SK-N-SH (cell line): ENCODE data around the gene MAGEA12. TPM values are rescaled to one million over a fixed set of nuclear protein-coding genes. Genes with fewer than 3 reads are reported as not detected.
"Not testable (repeated sequence)": the region's sequence is repeated elsewhere in the genome, so short reads cannot be mapped to it uniquely, and the experiment has no call there.

ENCODE experiments used
- CTCF ChIA-PET: fragments of 300-600, 350-600 bp; formaldehyde crosslinking; extraction: SDS; loops from one replicate; lab custom pipeline; 2021; lab: Yijun Ruan, JAX
- POLR2A ChIA-PET: fragments of 350-600 bp; sonication (Branson Sonifier 250); formaldehyde crosslinking; extraction: SDS; loops from one replicate; lab custom pipeline; 2020; ENCODE audit warnings: antibody characterized with exemption, inconsistent platforms; lab: Yijun Ruan, JAX
- DNase-seq: peaks from one replicate; pipeline ENCODE4 v3.0.0; 2012
- H2AFZ ChIP-seq: fragments of 200-600 bp; sonication (generic); 2 replicates; pipeline ENCODE4 v1.8.1; 2016; ENCODE audit warnings: antibody characterized with exemption, mild to moderate bottlenecking, low read depth
- H3F3A ChIP-seq: fragments of 200-600 bp; sonication (generic); replicated peaks from 2 replicates; pipeline ENCODE3; 2016; ENCODE audit warnings: antibody characterized with exemption, mild to moderate bottlenecking; ENCODE audit not compliant: insufficient read depth
- H3K27ac ChIP-seq, 2 experiments: fragments of 200-500 bp in 1 of 2; fragments of 200-600 bp in 1 of 2; sonication (Bioruptor generic) in 1 of 2; sonication (generic), shearing (Covaris generic) in 1 of 2; 2 replicates each; pipeline versions ENCODE4 v1.5.1 to v1.6.1; 2014 to 2016; ENCODE audit warnings: low read depth in 2 of 2, inconsistent platforms in 1 of 2, low read length in 1 of 2, mild to moderate bottlenecking in 1 of 2, mixed read lengths in 1 of 2
- H3K27me3 ChIP-seq: fragments of 200-600 bp; sonication (generic), shearing (Covaris generic); 2 replicates; pipeline ENCODE4 v1.6.1; 2016; ENCODE audit warnings: mixed run types; ENCODE audit not compliant: insufficient read depth
- H3K36me3 ChIP-seq, 2 experiments: fragments of 200-500 bp in 1 of 2; fragments of 200-600 bp in 1 of 2; sonication (Bioruptor generic) in 1 of 2; sonication (generic) in 1 of 2; replicated peaks in 1 of 2; 2 replicates each; pipeline versions ENCODE3 to v1.5.1; 2014 to 2016; ENCODE audit warnings: low read length in 1 of 2, mild to moderate bottlenecking in 1 of 2; ENCODE audit not compliant: insufficient read depth in 2 of 2, control insufficient read depth in 1 of 2
- H3K4me1 ChIP-seq, 2 experiments: fragments of 200-500 bp in 1 of 2; fragments of 200-600 bp in 1 of 2; sonication (Bioruptor generic) in 1 of 2; sonication (generic), shearing (Covaris generic) in 1 of 2; 2 replicates each; pipeline versions ENCODE4 v1.5.1 to v1.6.1; 2014 to 2016; ENCODE audit warnings: low read depth in 1 of 2, low read length in 1 of 2, mixed run types in 1 of 2; ENCODE audit not compliant: insufficient read depth in 2 of 2, control insufficient read depth in 1 of 2
- H3K4me2 ChIP-seq: fragments of 200-600 bp; sonication (generic), shearing (Covaris generic); 2 replicates; pipeline ENCODE4 v1.6.1; 2017; ENCODE audit warnings: mixed run types
- H3K4me3 ChIP-seq, 2 experiments: fragments of 200-500 bp in 1 of 2; fragments of 200-600 bp in 1 of 2; sonication (Bioruptor generic) in 1 of 2; sonication (generic), shearing (Covaris generic) in 1 of 2; 2 replicates each; pipeline versions ENCODE4 v1.5.1 to v1.8.1; 2014 to 2016; ENCODE audit warnings: low read depth in 2 of 2, inconsistent platforms in 1 of 2, low read length in 1 of 2, mild to moderate bottlenecking in 1 of 2, mixed read lengths in 1 of 2, moderate library complexity in 1 of 2
- H3K79me2 ChIP-seq: fragments of 200-600 bp; sonication (generic); 2 replicates; pipeline ENCODE4 v1.8.1; 2017; ENCODE audit warnings: mild to moderate bottlenecking; ENCODE audit not compliant: insufficient read depth
- H3K9ac ChIP-seq: fragments of 200-600 bp; sonication (generic); 2 replicates; pipeline ENCODE4 v1.6.1; 2017; ENCODE audit warnings: mixed run types
- H3K9me2 ChIP-seq: fragments of 200-600 bp; sonication (generic); 2 replicates; pipeline ENCODE4 v1.6.1; 2017; ENCODE audit warnings: mixed run types
- H3K9me3 ChIP-seq: fragments of 200-600 bp; sonication (generic); 2 replicates; pipeline ENCODE4 v1.6.1; 2017; ENCODE audit warnings: mixed run types, mild to moderate bottlenecking, moderate library complexity
- H4K20me1 ChIP-seq: fragments of 200-600 bp; sonication (generic); 2 replicates; pipeline ENCODE4 v1.6.1; 2017; ENCODE audit warnings: mild to moderate bottlenecking, mixed run types; ENCODE audit not compliant: insufficient read depth
- WGBS: methylation state at CpG from one replicate; pipeline ENCODE4 v1.1.6; 2017; ENCODE audit warnings: low lambda C conversion rate; 5-methylcytosine and 5-hydroxymethylcytosine counted together
- polyA plus RNA-seq, 3 experiments: library from polyadenylated mRNA; depleted of rRNA; stranded (reverse); fragments of >200 nt; gene quantifications; 2 replicates each; pipeline ENCODE4 v1.2.3, GENCODE V29; 2012

The MAGEA12 gene
- polyA plus RNA-seq, 1 of the 3 experiments (the other 2 are of a cell fraction), result 81.1 TPM

DNA sequence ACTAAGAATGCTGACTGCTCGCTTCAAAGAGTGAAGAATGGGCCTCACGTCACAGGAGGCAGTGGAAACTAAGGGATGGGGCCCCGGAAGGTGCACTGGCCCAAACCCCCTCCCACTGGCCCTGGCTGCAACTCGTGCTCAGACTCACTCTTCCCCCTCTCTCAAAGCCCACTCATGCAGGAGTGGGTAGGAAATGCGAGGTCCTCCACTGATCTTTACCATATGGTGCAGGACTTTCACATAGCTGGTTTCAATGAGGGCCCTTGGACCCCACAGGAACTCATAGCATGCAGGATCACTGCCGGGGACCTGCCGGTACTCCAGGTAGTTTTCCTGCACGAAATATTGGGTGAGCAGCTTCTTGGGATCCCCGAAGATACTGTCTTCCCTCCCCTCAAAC is 33.0 kb downstream of the MAGEA12 start:
- not testable (repeated sequence) for H3K27ac ChIP-seq

DNA sequence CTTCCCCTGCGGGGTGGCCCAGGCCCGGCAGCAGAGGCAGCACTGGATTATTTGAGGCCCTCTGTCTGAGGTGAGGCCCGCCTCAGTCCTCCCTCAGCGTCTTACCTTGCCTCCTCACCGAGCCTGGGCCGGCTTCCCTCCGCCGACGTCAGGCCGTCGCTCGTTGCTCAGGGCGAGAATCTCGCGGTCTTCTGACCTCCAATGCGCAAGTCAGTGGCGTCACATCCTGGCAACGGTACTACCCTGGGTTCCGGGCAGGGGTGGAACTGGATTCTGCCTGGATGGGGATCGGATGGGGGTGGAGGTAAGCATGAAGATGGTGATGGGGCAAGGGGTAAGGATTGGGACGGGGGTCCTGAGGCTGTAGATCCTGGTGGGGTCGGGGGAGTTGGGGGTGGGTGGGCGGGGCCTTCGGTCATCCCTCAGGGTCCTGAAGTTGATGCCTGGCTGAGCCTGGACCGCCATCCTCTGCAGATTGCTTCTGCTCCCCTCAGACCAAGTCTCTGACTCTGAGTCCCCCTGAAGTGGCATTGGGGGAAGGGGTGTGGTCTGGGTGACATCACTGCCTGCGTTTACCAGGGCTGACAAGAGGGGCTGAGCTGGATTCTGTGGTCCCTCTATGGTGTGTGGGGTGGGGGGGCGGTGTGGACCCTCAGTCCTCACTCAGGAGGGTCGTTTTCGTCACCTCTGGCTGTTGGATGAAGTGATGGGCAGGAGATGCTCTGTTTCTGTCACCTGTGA is 36.2 kb downstream of the MAGEA12 start, which contains the start of gene MAGEA6:
TSS of gene MAGEA6 (minus strand) at position 141 of the 741 bp plus-strand sequence. CDS start 2,039 bp downstream, outside the sequence.
- DNase-seq, H3K9ac ChIP-seq, H2AFZ ChIP-seq, CTCF ChIA-PET, H3K36me3 ChIP-seq, H3K79me2 ChIP-seq, H3K27ac ChIP-seq, H3K9me3 ChIP-seq, H3K4me1 ChIP-seq, H3F3A ChIP-seq, H4K20me1 ChIP-seq, H3K27me3 ChIP-seq, POLR2A ChIA-PET, H3K9me2 ChIP-seq, H3K4me2 ChIP-seq: not testable (repeated sequence)
- WGBS, result no CpG with 5 or more reads among the region's 29 CpGs
- H3K4me3 ChIP-seq, result peak within 1 kb of the TSS in 1 of 2 experiments; percentile 24; a peak in 1 of 4 replicates

More for the DNA sequence above, 33.0 kb downstream of the MAGEA12 start:
- H3K36me3 ChIP-seq, H3K4me2 ChIP-seq, H3K9me3 ChIP-seq, POLR2A ChIA-PET, H2AFZ ChIP-seq, H4K20me1 ChIP-seq, CTCF ChIA-PET, H3K9ac ChIP-seq, H3K4me3 ChIP-seq, H3K79me2 ChIP-seq, H3K27me3 ChIP-seq, H3K9me2 ChIP-seq, DNase-seq, H3F3A ChIP-seq, H3K4me1 ChIP-seq: not testable (repeated sequence)
- WGBS, result 72% methylated on average over 7 of the region's 9 CpGs

DNA sequence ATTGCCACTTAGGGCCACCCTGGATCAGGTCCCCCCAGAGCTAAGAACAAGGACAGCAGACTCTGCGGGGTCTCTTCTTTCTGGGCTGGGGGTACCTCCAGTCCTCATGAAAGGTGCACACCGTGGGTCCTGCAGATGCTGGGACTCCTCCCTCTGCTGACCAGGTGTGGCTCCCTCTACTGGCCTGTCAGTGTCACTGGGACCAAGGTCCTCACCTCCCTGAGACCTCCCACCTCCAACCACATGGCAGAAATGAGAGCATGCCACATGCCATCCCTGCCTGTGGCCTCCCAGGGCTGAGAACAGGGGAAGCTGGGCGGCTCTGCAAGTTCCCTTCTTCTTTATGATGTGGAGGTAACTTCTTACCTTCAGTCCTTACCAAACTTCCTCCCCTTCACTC is 53.5 kb downstream of the MAGEA12 start:
- H3K4me2 ChIP-seq, H3K9ac ChIP-seq, H3K9me3 ChIP-seq, H3K4me3 ChIP-seq, POLR2A ChIA-PET, H3K27ac ChIP-seq, CTCF ChIA-PET, H3K27me3 ChIP-seq, H3K36me3 ChIP-seq, H3K9me2 ChIP-seq, DNase-seq, H4K20me1 ChIP-seq, H3K4me1 ChIP-seq, H3K79me2 ChIP-seq, H2AFZ ChIP-seq, H3F3A ChIP-seq: not testable (repeated sequence)
- WGBS, result no CpG with 5 or more reads among the region's 3 CpGs

Other genes starting within 250 kb of the MAGEA12 start
- 0.02 and 0.03 TPM in 2 replicates for gene GABRQ, start 95.9 kb upstream of the MAGEA12 start, polyA plus RNA-seq (2012; rRNA removed)
- 84.2 and 107 TPM in 2 replicates for gene MAGEA3, start 35.0 kb upstream of the MAGEA12 start, polyA plus RNA-seq (2012; rRNA removed)
- not detected in 2 replicates for gene CSAG2, start 24.5 kb upstream of the MAGEA12 start, polyA plus RNA-seq (2012; rRNA removed)
- 17.1 and 29.5 TPM in 2 replicates for gene MAGEA2B, start 19.1 kb upstream of the MAGEA12 start, polyA plus RNA-seq (2012; rRNA removed)
- gene CSAG1, start within 50 bp of the MAGEA12 start, polyA plus RNA-seq (2012; rRNA removed), result 55.1 and 55.8 TPM in 2 replicates
- gene MAGEA2, start 20.1 kb downstream of the MAGEA12 start, polyA plus RNA-seq (2012; rRNA removed), result 55.9 and 66.3 TPM in 2 replicates
- 72.2 and 115 TPM in 2 replicates for gene CSAG3, start 25.5 kb downstream of the MAGEA12 start, polyA plus RNA-seq (2012; rRNA removed)
- 63.1 and 78.8 TPM in 2 replicates for gene MAGEA6, start 35.9 kb downstream of the MAGEA12 start, polyA plus RNA-seq (2012; rRNA removed)
- gene CETN2, start 97.0 kb downstream of the MAGEA12 start, polyA plus RNA-seq (2012; rRNA removed), result 41.1 and 46.6 TPM in 2 replicates
- gene NSDHL, start 97.3 kb downstream of the MAGEA12 start, polyA plus RNA-seq (2012; rRNA removed), result 24.8 and 26.3 TPM in 2 replicates
- gene ZNF185, start 164.3 kb downstream of the MAGEA12 start, polyA plus RNA-seq (2012; rRNA removed), result 10.3 and 10.6 TPM in 2 replicates